ENCODE data around the gene PLEKHM2.

Gene PLEKHM2

GRCh38 chr1:15726508-15726907 is 42.4 kb downstream of the PLEKHM2 start:
- TF ChIP-seq EZH2 (IDR thresholded peaks at IDR 0.05; ENCODE audit: borderline replicate concordance, low read length), result no peak
- no peak for TF ChIP-seq CTCF (IDR thresholded peaks at IDR 0.05; ENCODE audit: low read length)
- H3K36me3 ChIP-seq (ENCODE audit: insufficient read depth, low read length), result peaks cover 52% of the 10 kb centered on the region
- no peaks in the 10 kb centered on the region for H3K4me1 ChIP-seq (ENCODE audit: insufficient read depth, low read length, severe bottlenecking)
- H3K27ac ChIP-seq (ENCODE audit: low read depth, low read length, poor library complexity, severe bottlenecking), result no peak overlapping the region
- H3K9me3 ChIP-seq (ENCODE audit: low read length), result no peaks in the 10 kb centered on the region
- H4K20me1 ChIP-seq (ENCODE audit: insufficient read depth, low read length), result no peaks in the 10 kb centered on the region
- H3K9ac ChIP-seq (ENCODE audit: low read length), result no peak overlapping the region
- H3F3A ChIP-seq (ENCODE audit: insufficient read depth, low read length), result no peaks in the 10 kb centered on the region
- H3K79me2 ChIP-seq (ENCODE audit: insufficient read depth, low read length), result no peaks in the 10 kb centered on the region
- no peaks in the 10 kb centered on the region for H3K9me2 ChIP-seq (ENCODE audit: low read depth, low read length)
- H2AFZ ChIP-seq (ENCODE audit: low read length), result no peak overlapping the region
- H3K4me3 ChIP-seq (ENCODE audit: low read depth, low read length, poor library complexity, severe bottlenecking), result no peak overlapping the region
- H3K4me2 ChIP-seq (ENCODE audit: low read length), result no peak overlapping the region
- no peaks in the 10 kb centered on the region for H3K27me3 ChIP-seq (ENCODE audit: insufficient read depth, low read length)

GRCh38 chr1:15727021-15727420 is 42.9 kb downstream of the PLEKHM2 start:
- Histone ChIP-seq H3K4me2 (ENCODE audit: low read length) (no peak overlapping the region), H3K4me3 (ENCODE audit: low read depth, low read length, poor library complexity, severe bottlenecking) (no peak overlapping the region), H3K27ac (ENCODE audit: low read depth, low read length, poor library complexity, severe bottlenecking) (no peak overlapping the region), H3K9me2 (ENCODE audit: low read depth, low read length) (no peaks in the 10 kb centered on the region), H3K27me3 (ENCODE audit: insufficient read depth, low read length) (no peaks in the 10 kb centered on the region), H3F3A (ENCODE audit: insufficient read depth, low read length) (no peaks in the 10 kb centered on the region), H3K79me2 (ENCODE audit: insufficient read depth, low read length) (no peaks in the 10 kb centered on the region), H2AFZ (ENCODE audit: low read length) (no peak overlapping the region), H3K9me3 (ENCODE audit: low read length) (no peaks in the 10 kb centered on the region), H3K36me3 (ENCODE audit: insufficient read depth, low read length) (peaks cover 57% of the 10 kb centered on the region), H4K20me1 (ENCODE audit: insufficient read depth, low read length) (no peaks in the 10 kb centered on the region), H3K9ac (ENCODE audit: low read length) (no peak overlapping the region), H3K4me1 (ENCODE audit: insufficient read depth, low read length, severe bottlenecking) (no peaks in the 10 kb centered on the region)
- TF ChIP-seq CTCF (IDR thresholded peaks at IDR 0.05; ENCODE audit: low read length) (no peak), EZH2 (IDR thresholded peaks at IDR 0.05; ENCODE audit: borderline replicate concordance, low read length) (no peak)

GRCh38 chr1:15727424-15727823 is 43.3 kb downstream of the PLEKHM2 start:
- H3K4me3 ChIP-seq (ENCODE audit: low read depth, low read length, poor library complexity, severe bottlenecking), result no peak overlapping the region
- H2AFZ ChIP-seq (ENCODE audit: low read length), result no peak overlapping the region
- H4K20me1 ChIP-seq (ENCODE audit: insufficient read depth, low read length), result no peaks in the 10 kb centered on the region
- TF ChIP-seq CTCF (IDR thresholded peaks at IDR 0.05; ENCODE audit: low read length) (no peak), EZH2 (IDR thresholded peaks at IDR 0.05; ENCODE audit: borderline replicate concordance, low read length) (no peak)
- H3K36me3 ChIP-seq (ENCODE audit: insufficient read depth, low read length), result peaks cover 59% of the 10 kb centered on the region
- no peak overlapping the region for H3K9ac ChIP-seq (ENCODE audit: low read length)
- H3F3A ChIP-seq (ENCODE audit: insufficient read depth, low read length), result no peaks in the 10 kb centered on the region
- no peaks in the 10 kb centered on the region for H3K9me2 ChIP-seq (ENCODE audit: low read depth, low read length)
- H3K4me1 ChIP-seq (ENCODE audit: insufficient read depth, low read length, severe bottlenecking), result no peaks in the 10 kb centered on the region
- no peak overlapping the region for H3K4me2 ChIP-seq (ENCODE audit: low read length)
- no peak overlapping the region for H3K27ac ChIP-seq (ENCODE audit: low read depth, low read length, poor library complexity, severe bottlenecking)
- no peaks in the 10 kb centered on the region for H3K9me3 ChIP-seq (ENCODE audit: low read length)
- no peaks in the 10 kb centered on the region for H3K27me3 ChIP-seq (ENCODE audit: insufficient read depth, low read length)
- H3K79me2 ChIP-seq (ENCODE audit: insufficient read depth, low read length), result no peaks in the 10 kb centered on the region

Measured in OCI-LY1 (cell line).